Keratinocyte (primary cell): Measurements from ENCODE around the gene AARS2. TPM values are rescaled to one million over a fixed set of nuclear protein-coding genes. Genes with fewer than 3 reads are reported as not detected.

Experiments
- DNase-seq: peaks from one replicate; pipeline ENCODE4 v3.0.0-alpha.2; 2011; ENCODE audit warnings: low read depth, missing footprints, low spot score
- FAIRE-seq: peaks from 2 replicates; lab custom pipeline; 2011; peaks lifted over from hg19 to GRCh38; lab: Jason Lieb, UNC
- H2AFZ ChIP-seq: 2 replicates; pipeline ENCODE4 v1.6.0; 2012; ENCODE audit warnings: low read length, control low read depth, inconsistent platforms; ENCODE audit not compliant: control insufficient read depth
- H3K27ac ChIP-seq: 2 replicates; pipeline ENCODE4 v1.5.1; 2011; ENCODE audit warnings: low read length; ENCODE audit not compliant: control insufficient read depth, insufficient read depth
- H3K27me3 ChIP-seq: 3 replicates; pipeline ENCODE4 v1.6.0; 2011; ENCODE audit warnings: low read length; ENCODE audit not compliant: control insufficient read depth, insufficient read depth; ENCODE audit errors: extremely low read depth
- H3K36me3 ChIP-seq, 2 experiments: 2 replicates in 1 of 2; 3 replicates in 1 of 2; pipeline ENCODE4 v1.5.1; 2011; ENCODE audit warnings: low read length in 2 of 2, mild to moderate bottlenecking in 1 of 2; ENCODE audit not compliant: control insufficient read depth in 2 of 2, insufficient read depth in 2 of 2; ENCODE audit errors: extremely low read depth in 1 of 2
- H3K4me1 ChIP-seq: 3 replicates; pipeline ENCODE4 v1.5.1; 2011; ENCODE audit warnings: low read length; ENCODE audit not compliant: control insufficient read depth, insufficient read depth; ENCODE audit errors: extremely low read depth
- H3K4me2 ChIP-seq: 3 replicates; pipeline ENCODE4 v1.6.0; 2011; ENCODE audit warnings: low read depth, low read length; ENCODE audit not compliant: control insufficient read depth, insufficient read depth; ENCODE audit errors: extremely low read depth
- H3K4me3 ChIP-seq, 3 experiments: fragments of 200-600 bp in 1 of 3; sonication (generic) in 1 of 3; 2 replicates in 2 of 3; 3 replicates in 1 of 3; pipeline ENCODE4 v1.5.1; 2011 to 2016; ENCODE audit warnings: low read length in 3 of 3, mild to moderate bottlenecking in 3 of 3, control low read depth in 2 of 3, inconsistent platforms in 1 of 3, low read depth in 1 of 3, mixed read lengths in 1 of 3, mixed run types in 1 of 3, moderate library complexity in 1 of 3; ENCODE audit not compliant: control insufficient read depth in 2 of 3, insufficient read depth in 2 of 3; ENCODE audit errors: extremely low read depth in 1 of 3
- H3K79me2 ChIP-seq: 2 replicates; pipeline ENCODE4 v1.6.0; 2012; ENCODE audit warnings: low read length; ENCODE audit not compliant: control insufficient read depth, insufficient read depth
- H3K9ac ChIP-seq: 3 replicates; pipeline ENCODE4 v1.6.0; 2011; ENCODE audit warnings: low read length; ENCODE audit not compliant: control insufficient read depth, insufficient read depth; ENCODE audit errors: extremely low read depth
- H3K9me1 ChIP-seq: 3 replicates; pipeline ENCODE4 v1.6.0; 2011; ENCODE audit warnings: low read length; ENCODE audit not compliant: control insufficient read depth, insufficient read depth; ENCODE audit errors: extremely low read depth
- H3K9me3 ChIP-seq: 2 replicates; pipeline ENCODE4 v1.5.1; 2012; ENCODE audit warnings: low read depth, low read length; ENCODE audit not compliant: control insufficient read depth
- H4K20me1 ChIP-seq: 3 replicates; pipeline ENCODE4 v1.6.0; 2011; ENCODE audit warnings: low read length; ENCODE audit not compliant: control insufficient read depth, insufficient read depth; ENCODE audit errors: extremely low read depth
- CTCF ChIP-seq, 3 experiments: IDR thresholded peaks in 1 of 3; conservative IDR thresholded peaks in 1 of 3; optimal IDR thresholded peaks in 1 of 3; 2 replicates in 2 of 3; 3 replicates in 1 of 3; pipeline versions ENCODE3 to v1.5.1; 2011; ENCODE audit warnings: low read length in 3 of 3, mild to moderate bottlenecking in 3 of 3, moderate library complexity in 2 of 3, control low read depth in 1 of 3, inconsistent platforms in 1 of 3; ENCODE audit not compliant: insufficient read depth in 2 of 3; ENCODE audit errors: extremely low read depth in 1 of 3
- EZH2 ChIP-seq: IDR thresholded peaks from one replicate; pipeline ENCODE4 v1.6.1; 2012; ENCODE audit warnings: inconsistent platforms, mild to moderate bottlenecking, low read length, moderate library complexity
- dilution Hi-C: fragments of 300-500 bp; cut with MboI; formaldehyde crosslinking; loops from one replicate; pipeline ENCODE4 v1.7.0; 2020; ENCODE audit warnings: low sequenced_read_pairs; ENCODE audit not compliant: extremely low pct_ligation_motif_present
- polyA plus RNA-seq, 5 experiments: library from polyadenylated mRNA; depleted of rRNA in 3 of 5; stranded (reverse) in 3 of 5; stranded (forward) in 1 of 5; unstranded in 1 of 5; fragments of >200 nt; gene quantifications; 1 replicate in 1 of 5; 2 replicates in 3 of 5; 3 replicates in 1 of 5; pipeline versions ENCODE4 v1.2.1 to v1.2.3, GENCODE V29; 2011 to 2012; ENCODE audit warnings: missing spikeins in 2 of 5, low read depth in 1 of 5, low replicate concordance in 1 of 5

Gene AARS2
- polyA plus RNA-seq, 1 donor (not counting 4 experiments of a cell fraction or from before 2014, with no cell fraction given): 5.8 TPM

GRCh38 chr6:44270526-44271405 is 42.4 kb downstream of the AARS2 start:
- no peak overlapping the region for H2AFZ ChIP-seq
- no peak overlapping the region for H3K9ac ChIP-seq
- no peaks in the 10 kb centered on the region for H3K9me3 ChIP-seq
- no peaks in the 10 kb centered on the region for H3K79me2 ChIP-seq
- TF ChIP-seq EZH2 (no peak), CTCF (optimal IDR thresholded peaks at IDR 0.05 in 1 of 3, IDR thresholded peaks at IDR 0.05 in 1 of 3, conservative IDR thresholded peaks at IDR 0.05 in 1 of 3; ENCODE audit: extremely low read depth in 1 of 3, insufficient read depth in 2 of 3, low read length in 3 of 3) (no peak)
- no peaks in the 10 kb centered on the region for H3K9me1 ChIP-seq
- DNase-seq: no peak
- H3K4me3 ChIP-seq: no peak overlapping the region
- H3K27ac ChIP-seq: no peak overlapping the region
- peaks cover 3% of the 10 kb centered on the region for H4K20me1 ChIP-seq
- dilution Hi-C loops: no loop called here
- no peak for FAIRE-seq
- H3K4me1 ChIP-seq: peaks cover 7% of the 10 kb centered on the region
- H3K4me2 ChIP-seq: no peak overlapping the region
- no peaks in the 10 kb centered on the region for H3K36me3 ChIP-seq
- H3K27me3 ChIP-seq: peaks cover 56% of the 10 kb centered on the region

- FAIRE-seq: no peak
- H3K4me3 ChIP-seq: no peak within 1 kb of the TSS
- H3K27me3 ChIP-seq: peaks cover 49% of the 10 kb centered on the region
- no peaks in the 10 kb centered on the region for H3K9me1 ChIP-seq
- H3K36me3 ChIP-seq: no peaks in the 10 kb centered on the region
- no peak for DNase-seq
- H3K9ac ChIP-seq: no peak within 1 kb of the TSS
- H3K4me1 ChIP-seq: peaks cover 7% of the 10 kb centered on the region
- H3K79me2 ChIP-seq: no peaks in the 10 kb centered on the region
- no peak within 1 kb of the TSS for H2AFZ ChIP-seq
- H4K20me1 ChIP-seq: peaks cover 3% of the 10 kb centered on the region
- dilution Hi-C loops: no loop called here
- H3K27ac ChIP-seq: no peak within 1 kb of the TSS
- TF ChIP-seq CTCF (optimal IDR thresholded peaks at IDR 0.05 in 1 of 3, IDR thresholded peaks at IDR 0.05 in 1 of 3, conservative IDR thresholded peaks at IDR 0.05 in 1 of 3; ENCODE audit: extremely low read depth in 1 of 3, insufficient read depth in 2 of 3, low read length in 3 of 3) (no peak), EZH2 (peak; percentile 99)
- H3K4me2 ChIP-seq: no peak within 1 kb of the TSS
- H3K9me3 ChIP-seq: no peaks in the 10 kb centered on the region
Measured at GRCh38 chr6:44269921-44270525, 43.1 kb downstream of the AARS2 start, which contains the start of gene TMEM151B. TSS of gene TMEM151B (plus strand) at chr6:44270450. CDS start at chr6:44270743, 293 bp downstream.
